Breast epithelium (tissue), 3 donors: ENCODE measurements around the gene IL18BP.

ENCODE experiments used
- POLR2A ChIP-seq: fragments of 450-650 bp; IDR thresholded peaks from one replicate; pipeline ENCODE4 v1.6.1; 2016; ENCODE audit warnings: antibody characterized with exemption, mild to moderate bottlenecking, moderate library complexity
- POLR2AphosphoS5 ChIP-seq, 3 donors: sonication (generic); formaldehyde crosslinking; IDR thresholded peaks; one replicate each; pipeline ENCODE4 v1.6.1; 2017; ENCODE audit warnings: antibody characterized with exemption in 3 of 3
- TF ChIP-seq, protein P1 (sequence below), 3 donors: fragments of 450-650 bp; IDR thresholded peaks; one replicate each; pipeline ENCODE4 v1.5.1; 2016 to 2017; ENCODE audit warnings: antibody characterized with exemption in 3 of 3, mild to moderate bottlenecking in 3 of 3, moderate library complexity in 3 of 3

DNA sequence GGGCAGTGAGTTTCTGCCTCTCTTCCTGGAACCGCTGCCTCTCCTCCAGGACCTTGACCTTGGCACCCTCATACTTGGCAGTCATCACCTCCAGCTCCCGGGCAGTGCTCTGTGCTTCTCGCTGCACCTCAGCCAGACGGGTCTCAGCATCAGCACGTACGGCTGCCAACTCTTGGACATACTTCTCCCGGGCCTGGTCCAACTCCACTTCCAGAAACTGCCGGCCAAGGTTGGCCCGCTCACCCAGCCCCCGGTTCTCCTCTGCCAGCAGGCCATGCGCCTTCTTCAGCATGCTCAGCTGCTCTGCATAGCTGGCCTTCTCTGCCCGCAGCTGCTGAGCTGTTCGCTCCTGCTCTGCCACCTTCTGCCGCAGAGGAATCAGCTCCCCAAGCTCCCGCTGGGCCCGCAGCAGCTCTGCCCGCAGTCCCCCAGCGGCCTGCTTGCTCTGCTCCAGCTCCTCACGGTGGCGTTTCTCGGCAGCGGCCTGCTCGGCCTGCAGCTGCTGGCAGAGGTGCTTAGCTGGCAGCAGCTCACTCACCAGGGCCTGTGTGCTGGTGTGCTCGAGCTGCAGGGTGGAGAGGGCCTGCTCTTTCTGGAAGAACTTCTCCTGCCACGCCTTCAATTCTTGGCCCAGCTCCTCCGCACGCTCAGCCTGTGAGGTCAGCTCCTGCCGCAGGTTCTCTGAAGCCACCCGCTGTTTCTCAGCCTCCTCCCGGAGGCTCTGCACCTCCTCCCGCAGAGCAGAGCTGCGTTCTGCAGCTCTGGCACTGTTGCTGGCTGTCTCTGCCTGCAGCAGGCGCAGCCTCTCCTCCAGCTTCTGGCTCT is 14.4 kb downstream of the IL18BP start:
- TF ChIP-seq POLR2AphosphoS5 (IDR thresholded peaks at IDR 0.05) (peak in 2 of 3 donors; percentile 15 to 28), POLR2A (no peak)
- TF ChIP-seq, protein P1, sequence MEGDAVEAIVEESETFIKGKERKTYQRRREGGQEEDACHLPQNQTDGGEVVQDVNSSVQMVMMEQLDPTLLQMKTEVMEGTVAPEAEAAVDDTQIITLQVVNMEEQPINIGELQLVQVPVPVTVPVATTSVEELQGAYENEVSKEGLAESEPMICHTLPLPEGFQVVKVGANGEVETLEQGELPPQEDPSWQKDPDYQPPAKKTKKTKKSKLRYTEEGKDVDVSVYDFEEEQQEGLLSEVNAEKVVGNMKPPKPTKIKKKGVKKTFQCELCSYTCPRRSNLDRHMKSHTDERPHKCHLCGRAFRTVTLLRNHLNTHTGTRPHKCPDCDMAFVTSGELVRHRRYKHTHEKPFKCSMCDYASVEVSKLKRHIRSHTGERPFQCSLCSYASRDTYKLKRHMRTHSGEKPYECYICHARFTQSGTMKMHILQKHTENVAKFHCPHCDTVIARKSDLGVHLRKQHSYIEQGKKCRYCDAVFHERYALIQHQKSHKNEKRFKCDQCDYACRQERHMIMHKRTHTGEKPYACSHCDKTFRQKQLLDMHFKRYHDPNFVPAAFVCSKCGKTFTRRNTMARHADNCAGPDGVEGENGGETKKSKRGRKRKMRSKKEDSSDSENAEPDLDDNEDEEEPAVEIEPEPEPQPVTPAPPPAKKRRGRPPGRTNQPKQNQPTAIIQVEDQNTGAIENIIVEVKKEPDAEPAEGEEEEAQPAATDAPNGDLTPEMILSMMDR (IDR thresholded peaks at IDR 0.05), result peak in 1 of 3 donors; percentile 18
